ENCODE data around the gene GGN.
"Not testable (repeated sequence)": the region's sequence is repeated elsewhere in the genome, so short reads cannot be mapped to it uniquely, and the experiment has no call there.

Gene GGN

GRCh38 chr19:38362076-38362945 is 25.5 kb downstream of the GGN start:
- peak; percentile 36 to 46 for DNase-seq (ENCODE audit: low read depth in 2 of 2)

GRCh38 chr19:38361633-38362075 is 26.2 kb downstream of the GGN start:
- DNase-seq (ENCODE audit: low read depth in 2 of 2), result peak; percentile 29 to 30

GRCh38 chr19:38360839-38361631 is 26.8 kb downstream of the GGN start:
- DNase-seq (ENCODE audit: low read depth in 2 of 2), result no peak

GRCh38 chr19:38360351-38360750 is 27.5 kb downstream of the GGN start:
- no peak for DNase-seq (ENCODE audit: low read depth in 2 of 2)

- no peak for DNase-seq (ENCODE audit: low read depth in 2 of 2)
These were observed 28.4 kb downstream of the GGN start for GRCh38 chr19:38359242-38360021.

GRCh38 chr19:38358071-38358470 is 29.8 kb downstream of the GGN start:
- no peak for DNase-seq (ENCODE audit: low read depth in 2 of 2)

GRCh38 chr19:38355728-38356725 is 31.8 kb downstream of the GGN start:
- DNase-seq (ENCODE audit: low read depth in 2 of 2), result no peak

- no peak for DNase-seq (ENCODE audit: low read depth in 2 of 2)
These were observed 35.2 kb downstream of the GGN start for GRCh38 chr19:38352611-38353010.

- DNase-seq (ENCODE audit: low read depth in 2 of 2), result no peak
These were observed 35.9 kb downstream of the GGN start for GRCh38 chr19:38351865-38352395.

GRCh38 chr19:38350883-38351282 is 37.0 kb downstream of the GGN start:
- no peak for DNase-seq (ENCODE audit: low read depth in 2 of 2)

GRCh38 chr19:38346837-38347236 is 41.0 kb downstream of the GGN start:
- DNase-seq (ENCODE audit: low read depth in 2 of 2), result no peak

- no peak for DNase-seq (ENCODE audit: low read depth in 2 of 2)
These were observed 46.9 kb downstream of the GGN start for GRCh38 chr19:38340927-38341326.

GRCh38 chr19:38339011-38339410 is 48.8 kb downstream of the GGN start:
- DNase-seq (ENCODE audit: low read depth in 2 of 2), result not testable (repeated sequence)

- no peak for DNase-seq (ENCODE audit: low read depth in 2 of 2)
These were observed 50.5 kb downstream of the GGN start for GRCh38 chr19:38337360-38337653.

GRCh38 chr19:38336638-38337359 is 51.0 kb downstream of the GGN start:
- DNase-seq (ENCODE audit: low read depth in 2 of 2), result peak; percentile 86 to 92

GRCh38 chr19:38335949-38336637 is 51.7 kb downstream of the GGN start:
- DNase-seq (ENCODE audit: low read depth in 2 of 2), result peak; percentile 83 to 93
